Thoracic aorta (tissue), 2 donors: ENCODE results near the gene IP6K1. TPM values are rescaled to one million over a fixed set of nuclear protein-coding genes. Genes with fewer than 3 reads are reported as not detected.

Experiments
- ATAC-seq: fragments of 150-250 bp; one replicate; pipeline ENCODE4 v1.8.0; 2017; ENCODE audit warnings: low read depth; ENCODE audit not compliant: insufficient number of reproducible peaks, low FRiP score
- DNase-seq: peaks from one replicate; pipeline ENCODE4 v3.0.0-alpha.2; 2020; ENCODE audit warnings: low spot score
- H3K27ac ChIP-seq, 2 donors: fragments of 200-600 bp; sonication (generic); 1 replicate in 1 of 2; 2 replicates in 1 of 2; pipeline ENCODE4 v1.5.1; 2016; ENCODE audit warnings: mild to moderate bottlenecking in 2 of 2, moderate library complexity in 2 of 2
- H3K27me3 ChIP-seq: fragments of 200-600 bp; sonication (generic); replicated peaks from 2 replicates; pipeline ENCODE4 v1.6.0; 2016; ENCODE audit warnings: mild to moderate bottlenecking; ENCODE audit not compliant: insufficient read depth
- H3K36me3 ChIP-seq: fragments of 200-600 bp; sonication (generic); one replicate; pipeline ENCODE4 v1.5.1; 2016
- H3K4me1 ChIP-seq, 2 donors: fragments of 200-600 bp; sonication (generic); 1 replicate in 1 of 2; 2 replicates in 1 of 2; pipeline versions ENCODE4 v1.5.1 to v1.6.0; 2016; ENCODE audit warnings: low read depth in 2 of 2, mild to moderate bottlenecking in 1 of 2; ENCODE audit not compliant: control insufficient read depth in 1 of 2
- H3K4me3 ChIP-seq: fragments of 200-600 bp; sonication (generic); 2 replicates; pipeline ENCODE4 v1.5.1; 2016; ENCODE audit warnings: mild to moderate bottlenecking
- H3K9me3 ChIP-seq: fragments of 200-600 bp; sonication (generic); 2 replicates; pipeline ENCODE4 v1.5.1; 2016
- CTCF ChIP-seq: fragments of 200-600 bp; sonication (generic); IDR thresholded peaks from one replicate; pipeline ENCODE4 v1.5.1; 2019; ENCODE audit warnings: antibody characterized with exemption
- total RNA-seq, 2 donors: library from RNA; depleted of rRNA; stranded (reverse); fragments of >200 nt; gene quantifications; one replicate each; pipeline versions ENCODE4 v1.1.0 to v1.2.3, GENCODE V29; 2016

The IP6K1 gene
- total RNA-seq, 2 donors from 2014 or later: 56.6 to 69.0 TPM

GRCh38 chr3:49723628-49724551 is 62.5 kb downstream of the IP6K1 start, which contains the start of gene GMPPB:
Gene GMPPB, minus strand, starts transcription at chr3:49723951. Its CDS starts 225 bp downstream, at chr3:49723726.
- TF ChIP-seq CTCF: no peak
- Histone ChIP-seq H3K9me3 (no peaks in the 10 kb centered on the region), H3K27me3 (no peaks in the 10 kb centered on the region), H3K4me3 (peak within 1 kb of the TSS; percentile 97), H3K27ac (peak within 1 kb of the TSS; percentile 94 to 98), H3K4me1 (peaks cover 16 to 33% of the 10 kb centered on the region in 2 donors), H3K36me3 (peaks cover 20% of the 10 kb centered on the region)
- peak; percentile 86 for DNase-seq
- ATAC-seq: peak; percentile 75

- Histone ChIP-seq H3K4me3 (peak overlapping the region; percentile 97), H3K9me3 (no peaks in the 10 kb centered on the region), H3K36me3 (peaks cover 20% of the 10 kb centered on the region), H3K27me3 (no peaks in the 10 kb centered on the region), H3K27ac (peak overlapping the region; percentile 94 to 98), H3K4me1 (peaks cover 20 to 39% of the 10 kb centered on the region in 2 donors)
- DNase-seq (no peak), ATAC-seq (no peak)
- no peak for TF ChIP-seq CTCF
These were observed 63.1 kb downstream of the IP6K1 start for GRCh38 chr3:49723296-49723627.

- Histone ChIP-seq H3K36me3 (peaks cover 20% of the 10 kb centered on the region), H3K27me3 (no peaks in the 10 kb centered on the region), H3K9me3 (no peaks in the 10 kb centered on the region), H3K27ac (peak overlapping the region; percentile 94 to 98), H3K4me3 (peak overlapping the region; percentile 97), H3K4me1 (peaks cover 20 to 39% of the 10 kb centered on the region in 2 donors)
- TF ChIP-seq CTCF: no peak
- ATAC-seq (no peak), DNase-seq (no peak)
These were observed 63.4 kb downstream of the IP6K1 start for GRCh38 chr3:49722896-49723295.

GRCh38 chr3:49721896-49722781 is 64.2 kb downstream of the IP6K1 start:
- H3K27ac ChIP-seq: peak overlapping the region in 1 of 2 donors; percentile 98
- peaks cover 12% of the 10 kb centered on the region for H3K36me3 ChIP-seq
- no peak for TF ChIP-seq CTCF
- H3K9me3 ChIP-seq: no peaks in the 10 kb centered on the region
- no peaks in the 10 kb centered on the region for H3K27me3 ChIP-seq
- peaks cover 20 to 39% of the 10 kb centered on the region in 2 donors for H3K4me1 ChIP-seq
- H3K4me3 ChIP-seq: no peak overlapping the region
- no peak for DNase-seq
- no peak for ATAC-seq

GRCh38 chr3:49721596-49721895 is 64.8 kb downstream of the IP6K1 start:
- no peaks in the 10 kb centered on the region for H3K27me3 ChIP-seq
- ATAC-seq (no peak), DNase-seq (no peak)
- H3K27ac ChIP-seq: no peak overlapping the region
- no peaks in the 10 kb centered on the region for H3K9me3 ChIP-seq
- no peak overlapping the region for H3K4me3 ChIP-seq
- peaks cover 20 to 39% of the 10 kb centered on the region in 2 donors for H3K4me1 ChIP-seq
- H3K36me3 ChIP-seq: peaks cover 9% of the 10 kb centered on the region
- TF ChIP-seq CTCF: no peak
